ENCODE data around the gene NBPF1.

GRCh38 chr1:16613185-16614147, at the start of gene NBPF1:
- peak; percentile 93 for TF ChIP-seq POLR2A (IDR thresholded peaks at IDR 0.05)
- TF ChIP-seq CTCF (IDR thresholded peaks at IDR 0.05), result no peak
